ENCODE results near the gene CACNA1I. TPM values are rescaled to one million over a fixed set of nuclear protein-coding genes. Genes with fewer than 3 reads are reported as not detected.

The CACNA1I gene
- total and polyA plus RNA-seq, 2 of the 8 experiments (the other 6 are each of a cell fraction or from before 2014, with no cell fraction given), result 0.77 to 1.2 TPM

GRCh38 chr22:39646398-39647063 is 76.0 kb downstream of the CACNA1I start:
- Histone ChIP-seq H3K9me3 (ENCODE audit: insufficient read depth in 2 of 2, low read depth in 1 of 2, low read length in 1 of 2) (no peaks in the 10 kb centered on the region), H4K91ac (replicated peaks; ENCODE audit: insufficient read length, low read length) (no peak overlapping the region), H3K4me1 (replicated peaks in 1 of 4; ENCODE audit: control insufficient read depth in 3 of 4, insufficient read depth in 4 of 4, low read length in 3 of 4) (no peaks in the 10 kb centered on the region), H3K79me1 (ENCODE audit: low read depth, low read length) (no peaks in the 10 kb centered on the region), H2AFZ (ENCODE audit: low read length) (no peak overlapping the region), H3K23ac (ENCODE audit: insufficient read length) (no peak overlapping the region), H2BK5ac (ENCODE audit: low read depth, low read length) (no peak overlapping the region; the same call in 1 of the 2 replicates), H3K9ac (replicated peaks in 1 of 4; ENCODE audit: extremely low read depth in 1 of 4, low read depth in 3 of 4, low read length in 3 of 4) (no peak overlapping the region), H4K5ac (ENCODE audit: insufficient read length, low read depth, low read length) (no peak overlapping the region), H3K27ac (ENCODE audit: low read depth, low read length) (no peak overlapping the region), H3K4me3 (ENCODE audit: extremely low read depth in 1 of 4, insufficient read depth in 2 of 4, low read depth in 3 of 4, low read length in 4 of 4) (no peak overlapping the region), H2BK20ac (ENCODE audit: low read length) (no peak overlapping the region), H3K14ac (ENCODE audit: insufficient read length) (no peak overlapping the region), H2BK12ac (ENCODE audit: low read depth, low read length) (no peak overlapping the region), H3K36me3 (ENCODE audit: control insufficient read depth in 2 of 4, insufficient read depth in 4 of 4, low read length in 3 of 4) (no peaks in the 10 kb centered on the region), H2BK15ac (ENCODE audit: low read length) (0 out of 2 replicates have a peak overlapping the region, but pooled peaks have one; percentile 29), H2BK120ac (replicated peaks; ENCODE audit: low read depth, low read length) (no peak overlapping the region), H3K56ac (replicated peaks; ENCODE audit: insufficient read length, low read depth, low read length) (no peak overlapping the region), H2AK5ac (ENCODE audit: low read depth, low read length) (no peak overlapping the region), H4K8ac (ENCODE audit: extremely low read depth, insufficient read depth, low read length) (no peak overlapping the region; the same call in 1 of the 2 replicates), H3K27me3 (replicated peaks in 1 of 4; ENCODE audit: control insufficient read depth in 3 of 4, extremely low read depth in 1 of 4, insufficient read depth in 3 of 4, low read length in 3 of 4) (no peaks in the 10 kb centered on the region), H3K79me2 (ENCODE audit: control insufficient read depth in 1 of 2, insufficient read depth in 2 of 2, low read length in 2 of 2) (no peaks in the 10 kb centered on the region), H3K4me2 (ENCODE audit: insufficient read depth in 1 of 2, low read depth in 2 of 2, low read length in 2 of 2) (no peak overlapping the region), H3K18ac (ENCODE audit: extremely low read depth, low read length) (no peak overlapping the region), H3K4ac (replicated peaks; ENCODE audit: insufficient read length, low read depth, low read length) (no peak overlapping the region), H4K20me1 (replicated peaks in 1 of 2; ENCODE audit: control insufficient read depth in 1 of 2, insufficient read depth in 2 of 2, low read length in 2 of 2) (no peaks in the 10 kb centered on the region), H3K23me2 (ENCODE audit: low read depth, low read length) (no peaks in the 10 kb centered on the region)
- POLR2A ChIA-PET (ENCODE audit: partially characterized antibody), result interaction anchor here (1.1 kb wide), 1 partner anchor 11 kb away, joined by 3 read pairs; no protein-coding TSS in a partner anchor
- 96% methylated on average over 29 of the region's 31 CpGs; no CpG with 5 or more reads in 1 of the 2 experiments for WGBS, 2 experiments (ENCODE audit: extremely low coverage in 1 of 2, insufficient coverage in 1 of 2, insufficient read length in 1 of 2, insufficient replicate concordance in 2 of 2, low coverage in 1 of 2, low lambda C conversion rate in 2 of 2, missing lambda C conversion rate in 1 of 2)
- TF ChIP-seq CHD1 (IDR thresholded peaks at IDR 0.05; ENCODE audit: low read depth, low read length) (no peak), POLR2AphosphoS5 (IDR thresholded peaks at IDR 0.05; ENCODE audit: low read depth, low read length) (no peak), ATF3 (IDR thresholded peaks at IDR 0.05; ENCODE audit: insufficient read depth, low read depth, low read length) (no peak), GTF2F1 (IDR thresholded peaks at IDR 0.05; ENCODE audit: borderline replicate concordance, low read depth, low read length) (no peak), CTCF (IDR thresholded peaks at IDR 0.05; ENCODE audit: control extremely low read depth in 1 of 3, insufficient read depth in 1 of 3, low read depth in 1 of 3, low read length in 3 of 3) (no peak), KDM4A (IDR thresholded peaks at IDR 0.05; ENCODE audit: low read depth, low read length, severe bottlenecking) (no peak), CREB1 (IDR thresholded peaks at IDR 0.05) (no peak), SP2 (IDR thresholded peaks at IDR 0.05; ENCODE audit: low read length) (no peak)
- FAIRE-seq (no peak), DNase-seq (ENCODE audit: low read depth in 1 of 2, low spot score in 2 of 2) (no peak)
- CTCF ChIA-PET (ENCODE audit: partially characterized antibody), result interaction anchor here (1.1 to 1.7 kb wide), 3 partner anchors 9 to 162 kb away, joined by 3 to 5 read pairs (median 4); no protein-coding TSS in a partner anchor
